ENCODE measurements around the gene ALG8.

GRCh38 chr11:78179459-78180071 is 40.1 kb upstream of the ALG8 start:
- TF ChIP-seq EZH2 (IDR thresholded peaks at IDR 0.05; ENCODE audit: insufficient read depth, poor library complexity, severe bottlenecking) (no peak), EZH2phosphoT487 (IDR thresholded peaks at IDR 0.05; ENCODE audit: insufficient read depth, low read depth) (no peak)

Data from GM23248 (cell line).